Activated T-cell treated with anti-CD3 and anti-CD28 coated beads, Interleukin-2, amount 50 U/mL, for 72 hours (primary cell): ENCODE data around the gene SNX20. TPM values are rescaled to one million over a fixed set of nuclear protein-coding genes. Genes with fewer than 3 reads are reported as not detected.

Experiments
- total RNA-seq, 2 donors: library from RNA; stranded (reverse); gene quantifications; one replicate each; pipeline ENCODE4 v1.2.3, GENCODE V29; 2022

SNX20 gene
- total RNA-seq, 2 donors from 2014 or later = 45.2 to 49.9 TPM

Other genes with a start within 250 kb of the SNX20 start
- gene NKD1, start 132.9 kb downstream of the SNX20 start, total RNA-seq = 1 to 10 TPM in 1 of 2 donors, under 1 TPM in 1; 0.96 to 2.4 TPM
- gene NOD2, start 12.3 kb upstream of the SNX20 start, total RNA-seq = 10 to 100 TPM; 11.3 to 13.0 TPM
- 100 to 1,000 TPM; 194 to 222 TPM for gene CYLD, start 60.8 kb upstream of the SNX20 start, total RNA-seq